Endodermal cell (in vitro differentiated cells): ENCODE results near the gene DLX1. TPM values are rescaled to one million over a fixed set of nuclear protein-coding genes. Genes with fewer than 3 reads are reported as not detected.

Experiments
- DNase-seq: peaks from one replicate; pipeline ENCODE4 v3.0.0-alpha.2; 2017
- H3K27ac ChIP-seq: 2 replicates; pipeline ENCODE4 v1.5.1; 2013; ENCODE audit warnings: mild to moderate bottlenecking, low read depth, low read length, moderate library complexity
- H3K27me3 ChIP-seq: 2 replicates; pipeline ENCODE4 v1.6.1; 2013; ENCODE audit warnings: mild to moderate bottlenecking, low read length, moderate library complexity; ENCODE audit not compliant: insufficient read depth, control insufficient read depth, poor library complexity, severe bottlenecking
- H3K36me3 ChIP-seq: 2 replicates; pipeline ENCODE4 v1.7.0; 2013; ENCODE audit warnings: mild to moderate bottlenecking, low read length, moderate library complexity; ENCODE audit not compliant: control insufficient read depth, insufficient read depth
- H3K4me1 ChIP-seq: one replicate; pipeline ENCODE4 v1.7.0; 2013; ENCODE audit warnings: low read length; ENCODE audit not compliant: control insufficient read depth, insufficient read depth
- H3K4me3 ChIP-seq: 2 replicates; pipeline ENCODE4 v1.5.1; 2013; ENCODE audit warnings: mild to moderate bottlenecking, low read length, moderate library complexity
- H3K9ac ChIP-seq: 2 replicates; pipeline ENCODE4 v1.6.1; 2013; ENCODE audit warnings: mild to moderate bottlenecking, low read length, moderate library complexity; ENCODE audit not compliant: poor library complexity, severe bottlenecking; ENCODE audit errors: extremely low read depth
- H3K9me3 ChIP-seq: 2 replicates; pipeline ENCODE4 v1.6.1; 2013; ENCODE audit warnings: mild to moderate bottlenecking, low read length, moderate library complexity; ENCODE audit not compliant: control insufficient read depth
- H3K27ac Mint-ChIP-seq: 2 replicates; pipeline ENCODE4 v1.8.0; 2020; ENCODE audit warnings: mixed read lengths
- H3K27me3 Mint-ChIP-seq: 2 replicates; pipeline ENCODE4 v1.8.0; 2021; ENCODE audit warnings: mild to moderate bottlenecking, mixed read lengths; ENCODE audit not compliant: insufficient read depth
- H3K36me3 Mint-ChIP-seq: 2 replicates; pipeline ENCODE4 v1.8.0; 2020; ENCODE audit warnings: low read depth, mixed read lengths
- H3K4me1 Mint-ChIP-seq: 2 replicates; pipeline ENCODE4 v1.8.0; 2020; ENCODE audit warnings: mixed read lengths
- H3K4me3 Mint-ChIP-seq: 2 replicates; pipeline ENCODE4 v1.8.0; 2020; ENCODE audit warnings: mild to moderate bottlenecking, moderate library complexity, mixed read lengths
- H3K9me3 Mint-ChIP-seq: 2 replicates; pipeline ENCODE4 v1.8.0; 2020; ENCODE audit warnings: mild to moderate bottlenecking, mixed read lengths
- CTCF ChIP-seq: fragments of 200-600 bp; sonication (generic); conservative IDR thresholded peaks from 2 replicates; pipeline ENCODE4 v1.5.0; 2021; ENCODE audit warnings: antibody characterized with exemption, mild to moderate bottlenecking
- WGBS, 2 experiments: methylation state at CpG; one replicate each; pipeline versions ENCODE4 v1.1.5 to v1.1.7; 2013; ENCODE audit warnings: missing lambda C conversion rate in 2 of 2, mixed read lengths in 1 of 2; ENCODE audit not compliant: insufficient coverage in 1 of 2, insufficient read length in 1 of 2; 5-methylcytosine and 5-hydroxymethylcytosine counted together
- total RNA-seq, 2 donors: library from RNA; stranded (reverse); fragmentation: NEBNext Ultra II Directional in 1 of 2; extraction: Animal tissue kit (Norgen Biotek cat#: 25700) in 1 of 2; gene quantifications; 2 replicates in 1 of 2; 3 replicates in 1 of 2; pipeline ENCODE4 v1.2.1, GENCODE V29; 2021

DLX1 gene
- total RNA-seq, 2 donors from 2014 or later: not detected

- no peak for DNase-seq
- no peak overlapping the region for H3K27ac ChIP-seq
- Mint-ChIP-seq H3K9me3 (no peaks in the 10 kb centered on the region), H3K36me3 (no peaks in the 10 kb centered on the region), H3K27ac (no peak overlapping the region), H3K4me1 (peaks cover 34% of the 10 kb centered on the region), H3K27me3 (peaks cover 98% of the 10 kb centered on the region), H3K4me3 (no peak overlapping the region)
- no peaks in the 10 kb centered on the region for H3K36me3 ChIP-seq
- no peak for TF ChIP-seq CTCF
- 0 to 2% methylated on average over 1 to 13 of the region's 13 CpGs for WGBS, 2 experiments
- peaks cover 99% of the 10 kb centered on the region for H3K27me3 ChIP-seq
- peaks cover 14% of the 10 kb centered on the region for H3K4me1 ChIP-seq
- no peak overlapping the region for H3K9ac ChIP-seq
- H3K9me3 ChIP-seq: no peaks in the 10 kb centered on the region
- H3K4me3 ChIP-seq: no peak overlapping the region
These were observed 14.3 kb downstream of the DLX1 start for GRCh38 chr2:172099472-172100079.

GRCh38 chr2:172100080-172100934 is 15.0 kb downstream of the DLX1 start:
- Mint-ChIP-seq H3K27me3 (peaks cover 98% of the 10 kb centered on the region), H3K27ac (no peak overlapping the region), H3K36me3 (no peaks in the 10 kb centered on the region), H3K4me1 (peaks cover 32% of the 10 kb centered on the region), H3K4me3 (peak overlapping the region; percentile 35), H3K9me3 (no peaks in the 10 kb centered on the region)
- H3K9ac ChIP-seq: no peak overlapping the region
- WGBS, 2 experiments: 1 to 3% methylated on average over 29 to 72 of the region's 72 CpGs
- H3K9me3 ChIP-seq: no peaks in the 10 kb centered on the region
- no peaks in the 10 kb centered on the region for H3K36me3 ChIP-seq
- peak; percentile 80 for DNase-seq
- H3K27ac ChIP-seq: no peak overlapping the region
- H3K4me3 ChIP-seq: no peak overlapping the region
- TF ChIP-seq CTCF: no peak
- peaks cover 14% of the 10 kb centered on the region for H3K4me1 ChIP-seq
- peaks cover 99% of the 10 kb centered on the region for H3K27me3 ChIP-seq

DNA sequence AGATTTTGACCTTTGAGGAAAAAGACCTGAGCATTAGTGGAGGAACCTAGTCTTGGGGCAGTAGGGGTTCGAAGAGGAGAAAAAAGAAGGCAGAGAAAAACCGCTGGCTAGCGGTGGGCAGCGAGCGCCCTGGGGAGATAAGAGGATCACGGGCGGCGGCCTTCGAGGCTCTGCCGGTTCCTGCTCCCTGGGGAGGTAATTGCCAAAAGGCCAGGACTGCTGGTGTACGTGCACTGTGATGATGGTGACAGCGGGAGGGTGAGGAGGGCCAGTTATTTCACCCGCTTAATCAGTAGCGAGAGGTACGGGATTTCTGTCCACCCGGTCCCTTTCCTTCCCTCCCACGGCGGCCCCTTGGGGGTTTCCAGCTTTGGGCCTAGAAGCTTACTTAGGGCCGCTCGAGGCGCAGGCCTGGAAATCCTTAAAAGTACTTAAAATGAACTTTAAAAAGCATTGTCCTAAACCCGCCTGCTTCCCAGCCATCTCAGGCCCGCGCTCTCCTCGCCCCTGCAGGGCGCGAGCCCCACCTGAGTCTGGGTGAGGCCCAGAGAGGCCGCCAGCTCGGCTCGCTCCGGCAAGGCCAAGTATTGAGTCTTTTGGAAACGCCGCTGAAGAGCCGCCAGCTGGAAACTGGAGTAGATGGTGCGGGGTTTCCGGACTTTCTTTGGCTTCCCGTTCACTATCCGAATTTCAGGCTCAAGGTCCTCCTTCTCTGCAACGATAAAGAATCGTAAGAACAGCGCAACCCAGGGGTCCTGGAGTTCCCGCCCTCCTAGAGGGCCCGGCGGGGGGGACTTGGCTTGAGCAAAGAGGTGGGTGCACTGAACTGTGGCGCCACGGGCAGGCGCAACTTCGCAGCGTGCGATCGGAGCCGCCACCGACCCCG is 15.9 kb downstream of the DLX1 start:
- WGBS, 2 experiments: 2 to 3% methylated on average over 27 to 54 of the region's 54 CpGs
- H3K27me3 ChIP-seq: peaks cover 99% of the 10 kb centered on the region
- H3K4me3 ChIP-seq: peak overlapping the region; percentile 23
- no peak overlapping the region for H3K9ac ChIP-seq
- no peak overlapping the region for H3K27ac ChIP-seq
- H3K4me1 Mint-ChIP-seq: peaks cover 31% of the 10 kb centered on the region
- peak overlapping the region; percentile 53 for H3K4me3 Mint-ChIP-seq
- no peak overlapping the region for H3K27ac Mint-ChIP-seq
- no peaks in the 10 kb centered on the region for H3K36me3 ChIP-seq
- TF ChIP-seq CTCF: no peak
- no peaks in the 10 kb centered on the region for H3K9me3 Mint-ChIP-seq
- no peaks in the 10 kb centered on the region for H3K36me3 Mint-ChIP-seq
- no peaks in the 10 kb centered on the region for H3K9me3 ChIP-seq
- H3K27me3 Mint-ChIP-seq: peaks cover 98% of the 10 kb centered on the region
- peak; percentile 72 for DNase-seq
- peaks cover 14% of the 10 kb centered on the region for H3K4me1 ChIP-seq
